ENCODE data around the gene ARHGEF17.
A peak's percentile ranks its signal among the peaks of the same experiment; 100 is the strongest.

The ARHGEF17 gene

GRCh38 chr11:73307323-73308002 is 613 bp upstream of the ARHGEF17 start:
- WGBS (ENCODE audit: insufficient coverage): 0% methylated on average over 46 of the region's 56 CpGs
- ChIA-PET CTCF (interaction anchor here (0.6 to 20.9 kb wide), 21 partner anchors 14 to 475 kb away, joined by 3 to 371 read pairs (median 4); no protein-coding TSS in a partner anchor), POLR2A (interaction anchor here (0.6 to 4.6 kb wide), 7 partner anchors 14 to 374 kb away, joined by 3 to 56 read pairs (median 3); no protein-coding TSS in a partner anchor)
- Histone ChIP-seq H3K27me3 (replicated peaks in 2 of 5; ENCODE audit: control insufficient read depth in 4 of 5, insufficient read depth in 5 of 5, low read length in 4 of 5) (no peaks in the 10 kb centered on the region), H3K27ac (ENCODE audit: insufficient read depth in 1 of 2, low read depth in 1 of 2, low read length in 2 of 2, poor library complexity in 1 of 2, severe bottlenecking in 2 of 2) (peak overlapping the region; percentile 40 to 50), H3K4me3 (ENCODE audit: control insufficient read depth in 1 of 7, extremely low read depth in 1 of 7, insufficient read depth in 4 of 7, low read depth in 2 of 7, low read length in 6 of 7) (peak overlapping the region; percentile 57 to 91 (median 81)), H3K36me3 (ENCODE audit: control insufficient read depth in 4 of 4, insufficient read depth in 4 of 4, low read length in 3 of 4) (peaks cover 0 to 9% (median 4%) of the 10 kb centered on the region in 4 experiments), H3K4me1 (ENCODE audit: control extremely low read depth in 1 of 4, control insufficient read depth in 4 of 4, insufficient read depth in 4 of 4, low read length in 3 of 4) (peaks cover 3 to 50% (median 49%) of the 10 kb centered on the region in 4 experiments), H3K9me3 (ENCODE audit: control extremely low read depth in 1 of 5, control insufficient read depth in 4 of 5, insufficient read depth in 2 of 5, low read depth in 1 of 5, low read length in 4 of 5) (no peaks in the 10 kb centered on the region)
- peak; percentile 96 to 98 (median 97) for DNase-seq

GRCh38 chr11:73308961-73309919 is 1.2 kb downstream of the ARHGEF17 start:
- Histone ChIP-seq H3K36me3 (ENCODE audit: control insufficient read depth in 4 of 4, insufficient read depth in 4 of 4, low read length in 3 of 4) (peaks cover 0 to 11% (median 5%) of the 10 kb centered on the region in 4 experiments), H3K4me1 (ENCODE audit: control extremely low read depth in 1 of 4, control insufficient read depth in 4 of 4, insufficient read depth in 4 of 4, low read length in 3 of 4) (peaks cover 7 to 68% (median 67%) of the 10 kb centered on the region in 4 experiments), H3K4me3 (ENCODE audit: control insufficient read depth in 1 of 7, extremely low read depth in 1 of 7, insufficient read depth in 4 of 7, low read depth in 2 of 7, low read length in 6 of 7) (peak overlapping the region; percentile 43 to 91 (median 81)), H3K27me3 (replicated peaks in 2 of 5; ENCODE audit: control insufficient read depth in 4 of 5, insufficient read depth in 5 of 5, low read length in 4 of 5) (no peaks in the 10 kb centered on the region), H3K9me3 (ENCODE audit: control extremely low read depth in 1 of 5, control insufficient read depth in 4 of 5, insufficient read depth in 2 of 5, low read depth in 1 of 5, low read length in 4 of 5) (no peaks in the 10 kb centered on the region), H3K27ac (ENCODE audit: insufficient read depth in 1 of 2, low read depth in 1 of 2, low read length in 2 of 2, poor library complexity in 1 of 2, severe bottlenecking in 2 of 2) (peak overlapping the region in 1 of 2 experiments; percentile 5)
- WGBS (ENCODE audit: insufficient coverage): 5% methylated on average over 55 of the region's 78 CpGs
- ChIA-PET POLR2A (interaction anchor here (0.8 to 4.6 kb wide), 5 partner anchors 12 to 68 kb away, joined by 3 to 56 read pairs (median 11); no protein-coding TSS in a partner anchor), CTCF (interaction anchor here (0.8 to 20.9 kb wide), 5 partner anchors 14 to 317 kb away, joined by 3 to 371 read pairs (median 172); no protein-coding TSS in a partner anchor)
- peak in 2 of 3 donors; percentile 28 to 42 for DNase-seq

- H3K4me3 ChIP-seq (ENCODE audit: control insufficient read depth in 1 of 7, extremely low read depth in 1 of 7, insufficient read depth in 4 of 7, low read depth in 2 of 7, low read length in 6 of 7): peak overlapping the region in 4 of 7 experiments; percentile 81 to 91 (median 86)
- CTCF ChIA-PET: interaction anchor here (0.8 to 20.9 kb wide), 5 partner anchors 14 to 316 kb away, joined by 3 to 371 read pairs (median 172); no protein-coding TSS in a partner anchor
- POLR2A ChIA-PET: interaction anchor here (1.2 to 4.6 kb wide), 4 partner anchors 11 to 67 kb away, joined by 3 to 56 read pairs (median 24); no protein-coding TSS in a partner anchor
- 97% methylated on average over 14 of the region's 16 CpGs for WGBS (ENCODE audit: insufficient coverage)
- no peaks in the 10 kb centered on the region for H3K27me3 ChIP-seq (replicated peaks in 2 of 5; ENCODE audit: control insufficient read depth in 4 of 5, insufficient read depth in 5 of 5, low read length in 4 of 5)
- H3K4me1 ChIP-seq (ENCODE audit: control extremely low read depth in 1 of 4, control insufficient read depth in 4 of 4, insufficient read depth in 4 of 4, low read length in 3 of 4): peaks cover 9 to 76% (median 76%) of the 10 kb centered on the region in 4 experiments
- H3K27ac ChIP-seq (ENCODE audit: insufficient read depth in 1 of 2, low read depth in 1 of 2, low read length in 2 of 2, poor library complexity in 1 of 2, severe bottlenecking in 2 of 2): no peak overlapping the region
- no peaks in the 10 kb centered on the region for H3K9me3 ChIP-seq (ENCODE audit: control extremely low read depth in 1 of 5, control insufficient read depth in 4 of 5, insufficient read depth in 2 of 5, low read depth in 1 of 5, low read length in 4 of 5)
- H3K36me3 ChIP-seq (ENCODE audit: control insufficient read depth in 4 of 4, insufficient read depth in 4 of 4, low read length in 3 of 4): peaks cover 0 to 11% (median 5%) of the 10 kb centered on the region in 4 experiments
- DNase-seq: no peak
Measured at GRCh38 chr11:73310076-73310475, 2.0 kb downstream of the ARHGEF17 start.

- H3K4me3 ChIP-seq (ENCODE audit: control insufficient read depth in 1 of 7, extremely low read depth in 1 of 7, insufficient read depth in 4 of 7, low read depth in 2 of 7, low read length in 6 of 7): peak overlapping the region in 3 of 7 experiments; percentile 19 to 91 (median 20)
- peaks cover 11 to 83% (median 83%) of the 10 kb centered on the region in 4 experiments for H3K4me1 ChIP-seq (ENCODE audit: control extremely low read depth in 1 of 4, control insufficient read depth in 4 of 4, insufficient read depth in 4 of 4, low read length in 3 of 4)
- H3K27me3 ChIP-seq (replicated peaks in 2 of 5; ENCODE audit: control insufficient read depth in 4 of 5, insufficient read depth in 5 of 5, low read length in 4 of 5): no peaks in the 10 kb centered on the region
- H3K36me3 ChIP-seq (ENCODE audit: control insufficient read depth in 4 of 4, insufficient read depth in 4 of 4, low read length in 3 of 4): peaks cover 0 to 11% (median 5%) of the 10 kb centered on the region in 4 experiments
- no peak for DNase-seq
- no peaks in the 10 kb centered on the region for H3K9me3 ChIP-seq (ENCODE audit: control extremely low read depth in 1 of 5, control insufficient read depth in 4 of 5, insufficient read depth in 2 of 5, low read depth in 1 of 5, low read length in 4 of 5)
- no peak overlapping the region for H3K27ac ChIP-seq (ENCODE audit: insufficient read depth in 1 of 2, low read depth in 1 of 2, low read length in 2 of 2, poor library complexity in 1 of 2, severe bottlenecking in 2 of 2)
- ChIA-PET CTCF (interaction anchor here (1.5 to 20.9 kb wide), 5 partner anchors 8 to 167 kb away, joined by 3 to 371 read pairs (median 172); no protein-coding TSS in a partner anchor), POLR2A (no interaction called here)
- WGBS (ENCODE audit: insufficient coverage): 96% methylated on average over 17 of the region's 22 CpGs
Measured at GRCh38 chr11:73310661-73311393, 2.8 kb downstream of the ARHGEF17 start.

DNA sequence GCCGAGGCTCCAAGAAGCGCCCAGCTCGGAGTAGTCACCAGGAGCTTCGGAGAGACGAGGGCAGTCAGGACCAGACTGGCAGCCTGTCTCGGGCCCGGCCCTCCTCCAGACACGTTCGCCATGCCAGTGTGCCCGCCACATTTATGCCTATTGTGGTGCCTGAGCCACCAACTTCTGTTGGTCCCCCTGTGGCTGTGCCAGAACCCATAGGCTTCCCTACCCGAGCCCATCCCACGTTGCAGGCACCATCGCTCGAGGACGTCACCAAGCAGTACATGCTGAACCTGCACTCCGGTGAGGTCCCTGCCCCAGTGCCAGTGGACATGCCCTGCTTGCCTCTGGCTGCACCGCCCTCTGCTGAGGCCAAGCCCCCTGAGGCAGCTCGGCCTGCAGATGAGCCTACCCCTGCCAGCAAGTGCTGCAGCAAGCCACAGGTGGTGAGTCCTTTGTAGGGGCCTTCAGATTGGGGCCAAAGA is 3.4 kb downstream of the ARHGEF17 start:
- H3K4me3 ChIP-seq (ENCODE audit: control insufficient read depth in 1 of 7, extremely low read depth in 1 of 7, insufficient read depth in 4 of 7, low read depth in 2 of 7, low read length in 6 of 7): peak overlapping the region in 4 of 7 experiments; percentile 20 to 60 (median 52)
- WGBS (ENCODE audit: insufficient coverage): 90% methylated on average over 16 of the region's 18 CpGs

GRCh38 chr11:73312036-73312435 is 4.0 kb downstream of the ARHGEF17 start:
- no peak for DNase-seq
- WGBS (ENCODE audit: insufficient coverage): 0% methylated on average over 1 of the region's 2 CpGs
- ChIA-PET POLR2A (interaction anchor here (1.7 kb wide), 1 partner anchor 11 kb away, joined by 8 read pairs; no protein-coding TSS in a partner anchor), CTCF (interaction anchor here (1.5 to 20.9 kb wide), 4 partner anchors 10 to 168 kb away, joined by 3 to 371 read pairs (median 164); no protein-coding TSS in a partner anchor)
- Histone ChIP-seq H3K4me3 (ENCODE audit: control insufficient read depth in 1 of 7, extremely low read depth in 1 of 7, insufficient read depth in 4 of 7, low read depth in 2 of 7, low read length in 6 of 7) (peak overlapping the region in 5 of 7 experiments; percentile 30 to 60 (median 54)), H3K36me3 (ENCODE audit: control insufficient read depth in 4 of 4, insufficient read depth in 4 of 4, low read length in 3 of 4) (peaks cover 0 to 11% (median 5%) of the 10 kb centered on the region in 4 experiments), H3K27ac (ENCODE audit: insufficient read depth in 1 of 2, low read depth in 1 of 2, low read length in 2 of 2, poor library complexity in 1 of 2, severe bottlenecking in 2 of 2) (peak overlapping the region; percentile 27 to 67), H3K9me3 (ENCODE audit: control extremely low read depth in 1 of 5, control insufficient read depth in 4 of 5, insufficient read depth in 2 of 5, low read depth in 1 of 5, low read length in 4 of 5) (no peaks in the 10 kb centered on the region), H3K4me1 (ENCODE audit: control extremely low read depth in 1 of 4, control insufficient read depth in 4 of 4, insufficient read depth in 4 of 4, low read length in 3 of 4) (peaks cover 9 to 86% (median 81%) of the 10 kb centered on the region in 4 experiments), H3K27me3 (replicated peaks in 2 of 5; ENCODE audit: control insufficient read depth in 4 of 5, insufficient read depth in 5 of 5, low read length in 4 of 5) (no peaks in the 10 kb centered on the region)

More for the DNA sequence above, 3.4 kb downstream of the ARHGEF17 start:
- Histone ChIP-seq H3K4me1 (ENCODE audit: control extremely low read depth in 1 of 4, control insufficient read depth in 4 of 4, insufficient read depth in 4 of 4, low read length in 3 of 4) (peaks cover 11 to 86% (median 83%) of the 10 kb centered on the region in 4 experiments), H3K9me3 (ENCODE audit: control extremely low read depth in 1 of 5, control insufficient read depth in 4 of 5, insufficient read depth in 2 of 5, low read depth in 1 of 5, low read length in 4 of 5) (no peaks in the 10 kb centered on the region), H3K27me3 (replicated peaks in 2 of 5; ENCODE audit: control insufficient read depth in 4 of 5, insufficient read depth in 5 of 5, low read length in 4 of 5) (no peaks in the 10 kb centered on the region), H3K36me3 (ENCODE audit: control insufficient read depth in 4 of 4, insufficient read depth in 4 of 4, low read length in 3 of 4) (peaks cover 0 to 11% (median 5%) of the 10 kb centered on the region in 4 experiments), H3K27ac (ENCODE audit: insufficient read depth in 1 of 2, low read depth in 1 of 2, low read length in 2 of 2, poor library complexity in 1 of 2, severe bottlenecking in 2 of 2) (peak overlapping the region in 1 of 2 experiments; percentile 27)
- CTCF ChIA-PET: interaction anchor here (1.5 to 20.9 kb wide), 4 partner anchors 9 to 168 kb away, joined by 3 to 371 read pairs (median 164); no protein-coding TSS in a partner anchor
- no peak for DNase-seq
- POLR2A ChIA-PET: no interaction called here
